SK-N-SH treated with all-trans-retinoic acid at 6 μM for 48 hours (cell line): ENCODE measurements around the gene UBE2Q2.

Source experiments
- ATAC-seq: fragments of 200-7000 bp; cut with Tn5 transposase; 3 replicates; pipeline ENCODE4 v1.9.1; 2020; ENCODE audit warnings: mild to moderate bottlenecking, moderate library complexity
- ARNTL ChIP-seq: fragments of 450-650 bp; formaldehyde crosslinking; IDR thresholded peaks from 2 replicates; pipeline ENCODE4 v1.5.0; 2020; ENCODE audit warnings: low read depth, mild to moderate bottlenecking, moderate library complexity, borderline replicate concordance
- BACH2 ChIP-seq: fragments of 250-450 bp; sonication (Bioruptor Pico); IDR thresholded peaks from 2 replicates; pipeline ENCODE4 v1.9.0; 2021; ENCODE audit warnings: mild to moderate bottlenecking, borderline replicate concordance
- ESRRG ChIP-seq: fragments of 250-450 bp; sonication (Bioruptor Pico); IDR thresholded peaks from 2 replicates; pipeline ENCODE4 v1.6.1; 2021; ENCODE audit warnings: mild to moderate bottlenecking
- GLIS3 ChIP-seq: fragments of 250-450 bp; sonication (Bioruptor Pico); IDR thresholded peaks from 2 replicates; pipeline ENCODE4 v1.5.0; 2020; ENCODE audit warnings: mild to moderate bottlenecking, moderate library complexity
- ISL1 ChIP-seq: fragments of 250-450 bp; sonication (Bioruptor Pico); IDR thresholded peaks from 2 replicates; pipeline ENCODE4 v2.1.2; 2022; ENCODE audit warnings: mild to moderate bottlenecking, moderate library complexity
- OSR1 ChIP-seq: fragments of 250-450 bp; sonication (Bioruptor Pico); IDR thresholded peaks from 2 replicates; pipeline ENCODE4 v1.8.0; 2022; ENCODE audit warnings: moderate library complexity, mild to moderate bottlenecking, inconsistent platforms
- PATZ1 ChIP-seq: fragments of 250-450 bp; sonication (Bioruptor Pico); IDR thresholded peaks from 2 replicates; pipeline ENCODE4 v1.8.0; 2020; ENCODE audit warnings: mild to moderate bottlenecking, moderate library complexity, borderline replicate concordance
- PPARA ChIP-seq: fragments of 250-450 bp; sonication (Bioruptor Pico); IDR thresholded peaks from 2 replicates; pipeline ENCODE4 v1.5.0; 2020; ENCODE audit warnings: mild to moderate bottlenecking, borderline replicate concordance
- RARB ChIP-seq: fragments of 250-450 bp; sonication (Bioruptor Pico); IDR thresholded peaks from 2 replicates; pipeline ENCODE4 v1.8.0; 2021; ENCODE audit warnings: mild to moderate bottlenecking, moderate library complexity
- SNAI2 ChIP-seq: fragments of 250-450 bp; sonication (Bioruptor Pico); IDR thresholded peaks from 2 replicates; pipeline ENCODE4 v1.5.0; 2020; ENCODE audit warnings: mild to moderate bottlenecking, moderate library complexity
- TCF4 ChIP-seq: fragments of 250-450 bp; sonication (Bioruptor Pico); IDR thresholded peaks from 2 replicates; pipeline ENCODE4 v1.8.0; 2021; ENCODE audit warnings: mild to moderate bottlenecking, moderate library complexity, borderline replicate concordance
- TOX ChIP-seq: fragments of 250-450 bp; sonication (Bioruptor Pico); IDR thresholded peaks from 2 replicates; pipeline ENCODE4 v1.8.0; 2021; ENCODE audit warnings: mild to moderate bottlenecking, moderate library complexity, borderline replicate concordance
- ZC3H10 ChIP-seq: fragments of 250-450 bp; sonication (Bioruptor Pico); IDR thresholded peaks from 2 replicates; pipeline ENCODE4 v1.5.1; 2021; ENCODE audit warnings: mild to moderate bottlenecking, moderate library complexity
- ZFP3 ChIP-seq: fragments of 250-450 bp; sonication (Bioruptor Pico); IDR thresholded peaks from 2 replicates; pipeline ENCODE4 v1.5.0; 2020; ENCODE audit warnings: mild to moderate bottlenecking, moderate library complexity
- ZFP30 ChIP-seq: fragments of 450-650 bp; formaldehyde crosslinking; IDR thresholded peaks from 2 replicates; pipeline ENCODE4 v1.5.0; 2022; ENCODE audit warnings: mild to moderate bottlenecking, moderate library complexity
- ZNF70 ChIP-seq: fragments of 450-650 bp; formaldehyde crosslinking; IDR thresholded peaks from 2 replicates; pipeline ENCODE4 v1.5.0; 2020; ENCODE audit warnings: mild to moderate bottlenecking, moderate library complexity
- ZNF8 ChIP-seq: fragments of 450-650 bp; formaldehyde crosslinking; IDR thresholded peaks from 2 replicates; pipeline ENCODE4 v1.5.0; 2020; ENCODE audit warnings: mild to moderate bottlenecking, moderate library complexity
- TF ChIP-seq, protein P1 (sequence below): fragments of 250-450 bp; sonication (Bioruptor Pico); IDR thresholded peaks from 2 replicates; pipeline ENCODE4 v1.8.0; 2021; ENCODE audit warnings: low read depth, mild to moderate bottlenecking, moderate library complexity, borderline replicate concordance
- TF ChIP-seq, protein P2 (sequence below): fragments of 250-450 bp; sonication (Bioruptor Pico); IDR thresholded peaks from 2 replicates; pipeline ENCODE4 v1.5.0; 2020; ENCODE audit warnings: mild to moderate bottlenecking, moderate library complexity

Gene UBE2Q2

GRCh38 chr15:75830910-75831805, 12.1 kb upstream of the UBE2Q2 start:
- ATAC-seq: no peak
- TF ChIP-seq, protein P1, sequence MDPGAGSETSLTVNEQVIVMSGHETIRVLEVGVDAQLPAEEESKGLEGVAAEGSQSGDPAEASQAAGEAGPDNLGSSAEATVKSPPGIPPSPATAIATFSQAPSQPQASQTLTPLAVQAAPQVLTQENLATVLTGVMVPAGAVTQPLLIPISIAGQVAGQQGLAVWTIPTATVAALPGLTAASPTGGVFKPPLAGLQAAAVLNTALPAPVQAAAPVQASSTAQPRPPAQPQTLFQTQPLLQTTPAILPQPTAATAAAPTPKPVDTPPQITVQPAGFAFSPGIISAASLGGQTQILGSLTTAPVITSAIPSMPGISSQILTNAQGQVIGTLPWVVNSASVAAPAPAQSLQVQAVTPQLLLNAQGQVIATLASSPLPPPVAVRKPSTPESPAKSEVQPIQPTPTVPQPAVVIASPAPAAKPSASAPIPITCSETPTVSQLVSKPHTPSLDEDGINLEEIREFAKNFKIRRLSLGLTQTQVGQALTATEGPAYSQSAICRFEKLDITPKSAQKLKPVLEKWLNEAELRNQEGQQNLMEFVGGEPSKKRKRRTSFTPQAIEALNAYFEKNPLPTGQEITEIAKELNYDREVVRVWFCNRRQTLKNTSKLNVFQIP (CRISPR knock-in tag): no peak
- TF ChIP-seq ESRRG (CRISPR knock-in tag): no peak
- TF ChIP-seq ZC3H10: no peak
- no peak for TF ChIP-seq ZFP3 (CRISPR knock-in tag)

DNA sequence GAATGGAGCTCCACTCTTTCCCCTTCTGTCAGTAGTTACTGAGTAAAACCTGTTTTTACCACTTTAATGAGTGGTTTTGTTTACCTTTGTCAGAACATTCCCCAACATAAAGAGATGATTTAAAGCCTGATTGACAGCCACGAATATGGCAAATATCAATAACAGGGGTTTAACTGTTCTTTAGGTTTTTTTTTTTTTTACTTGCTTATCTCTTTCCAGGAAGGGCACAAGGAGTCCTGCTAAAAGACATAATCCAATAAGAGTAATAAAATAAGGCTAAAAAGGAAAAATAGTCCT, 11.5 kb upstream of the UBE2Q2 start:
- no peak for TF ChIP-seq ZNF8 (CRISPR knock-in tag)
- TF ChIP-seq RARB (CRISPR knock-in tag): no peak
- no peak for TF ChIP-seq TOX (CRISPR knock-in tag)
- no peak for ATAC-seq

GRCh38 chr15:75832114-75832513, 11.1 kb upstream of the UBE2Q2 start:
- ATAC-seq: no peak
- TF ChIP-seq ISL1: no peak
- TF ChIP-seq OSR1 (CRISPR knock-in tag): no peak
- TF ChIP-seq, protein P1 (CRISPR knock-in tag): no peak
- no peak for TF ChIP-seq PPARA
- TF ChIP-seq GLIS3 (CRISPR knock-in tag): no peak
- TF ChIP-seq ESRRG (CRISPR knock-in tag): no peak

GRCh38 chr15:75834021-75834420, 9.2 kb upstream of the UBE2Q2 start:
- TF ChIP-seq BACH2 (CRISPR knock-in tag): no peak
- TF ChIP-seq PATZ1: no peak
- TF ChIP-seq ZFP3 (CRISPR knock-in tag): no peak
- no peak for TF ChIP-seq ZC3H10
- TF ChIP-seq ARNTL (CRISPR knock-in tag): no peak
- TF ChIP-seq, protein P1 (CRISPR knock-in tag): no peak
- TF ChIP-seq ZNF8 (CRISPR knock-in tag): no peak
- no peak for TF ChIP-seq ZFP30 (CRISPR knock-in tag)
- no peak for TF ChIP-seq SNAI2
- TF ChIP-seq RARB (CRISPR knock-in tag): no peak
- TF ChIP-seq OSR1 (CRISPR knock-in tag): no peak
- TF ChIP-seq, protein P2, sequence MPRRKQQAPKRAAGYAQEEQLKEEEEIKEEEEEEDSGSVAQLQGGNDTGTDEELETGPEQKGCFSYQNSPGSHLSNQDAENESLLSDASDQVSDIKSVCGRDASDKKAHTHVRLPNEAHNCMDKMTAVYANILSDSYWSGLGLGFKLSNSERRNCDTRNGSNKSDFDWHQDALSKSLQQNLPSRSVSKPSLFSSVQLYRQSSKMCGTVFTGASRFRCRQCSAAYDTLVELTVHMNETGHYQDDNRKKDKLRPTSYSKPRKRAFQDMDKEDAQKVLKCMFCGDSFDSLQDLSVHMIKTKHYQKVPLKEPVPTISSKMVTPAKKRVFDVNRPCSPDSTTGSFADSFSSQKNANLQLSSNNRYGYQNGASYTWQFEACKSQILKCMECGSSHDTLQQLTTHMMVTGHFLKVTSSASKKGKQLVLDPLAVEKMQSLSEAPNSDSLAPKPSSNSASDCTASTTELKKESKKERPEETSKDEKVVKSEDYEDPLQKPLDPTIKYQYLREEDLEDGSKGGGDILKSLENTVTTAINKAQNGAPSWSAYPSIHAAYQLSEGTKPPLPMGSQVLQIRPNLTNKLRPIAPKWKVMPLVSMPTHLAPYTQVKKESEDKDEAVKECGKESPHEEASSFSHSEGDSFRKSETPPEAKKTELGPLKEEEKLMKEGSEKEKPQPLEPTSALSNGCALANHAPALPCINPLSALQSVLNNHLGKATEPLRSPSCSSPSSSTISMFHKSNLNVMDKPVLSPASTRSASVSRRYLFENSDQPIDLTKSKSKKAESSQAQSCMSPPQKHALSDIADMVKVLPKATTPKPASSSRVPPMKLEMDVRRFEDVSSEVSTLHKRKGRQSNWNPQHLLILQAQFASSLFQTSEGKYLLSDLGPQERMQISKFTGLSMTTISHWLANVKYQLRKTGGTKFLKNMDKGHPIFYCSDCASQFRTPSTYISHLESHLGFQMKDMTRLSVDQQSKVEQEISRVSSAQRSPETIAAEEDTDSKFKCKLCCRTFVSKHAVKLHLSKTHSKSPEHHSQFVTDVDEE (CRISPR knock-in tag): no peak
- no peak for TF ChIP-seq ZNF70 (CRISPR knock-in tag)
- no peak for TF ChIP-seq TCF4 (CRISPR knock-in tag)
- ATAC-seq: no peak
